SU-DHL-6 (cell line): ENCODE data around the gene SMIM11.

ENCODE experiments used
- H2AFZ ChIP-seq: fragments of 200-600 bp; sonication (generic); 2 replicates; pipeline ENCODE4 v1.6.1; 2014; ENCODE audit warnings: low read depth, mild to moderate bottlenecking, moderate library complexity, mixed read lengths, antibody characterized with exemption, low read length; ENCODE audit not compliant: severe bottlenecking
- H3F3A ChIP-seq: fragments of 200-600 bp; shearing (Covaris generic); 2 replicates; pipeline ENCODE4 v1.6.0; 2016; ENCODE audit warnings: antibody characterized with exemption, mild to moderate bottlenecking; ENCODE audit not compliant: insufficient read depth
- H3K27ac ChIP-seq: fragments of 200-600 bp; sonication (generic); 2 replicates; pipeline ENCODE4 v1.5.1; 2016; ENCODE audit warnings: low read depth, mild to moderate bottlenecking, low read length, moderate library complexity, mixed read lengths
- H3K27me3 ChIP-seq: fragments of 200-600 bp; sonication (generic), shearing (Covaris generic); 2 replicates; pipeline ENCODE4 v1.6.0; 2014; ENCODE audit warnings: mild to moderate bottlenecking, low read length
- H3K36me3 ChIP-seq: fragments of 200-600 bp; sonication (generic); 2 replicates; pipeline ENCODE4 v1.6.1; 2014; ENCODE audit warnings: mild to moderate bottlenecking, low read length, mixed read lengths
- H3K4me2 ChIP-seq: fragments of 300-600, 200-600 bp; shearing (Covaris generic), sonication (generic); 2 replicates; pipeline ENCODE4 v1.6.0; 2014; ENCODE audit warnings: low read length, low read depth, mild to moderate bottlenecking; ENCODE audit not compliant: poor library complexity, severe bottlenecking
- H3K4me3 ChIP-seq: fragments of 200-600 bp; sonication (generic); 2 replicates; pipeline ENCODE4 v1.5.1; 2014; ENCODE audit warnings: antibody characterized with exemption, low read length, mild to moderate bottlenecking, mixed read lengths; ENCODE audit not compliant: insufficient read depth, poor library complexity, severe bottlenecking
- H3K79me2 ChIP-seq: fragments of 200-600 bp; sonication (generic); 2 replicates; pipeline ENCODE4 v1.6.1; 2014; ENCODE audit warnings: mild to moderate bottlenecking, low read length, moderate library complexity; ENCODE audit not compliant: insufficient read depth
- H3K9ac ChIP-seq: fragments of 200-600 bp; sonication (generic); 2 replicates; pipeline ENCODE4 v1.7.0; 2014; ENCODE audit warnings: mild to moderate bottlenecking, low read length
- H3K9me2 ChIP-seq: fragments of 200-600 bp; sonication (generic); replicated peaks from 2 replicates; pipeline ENCODE4 v1.6.1; 2014; ENCODE audit warnings: low read length; ENCODE audit not compliant: insufficient read depth
- H3K9me3 ChIP-seq: fragments of 200-600 bp; sonication (generic); 2 replicates; pipeline ENCODE4 v1.6.1; 2014; ENCODE audit warnings: low read length, mixed read lengths; ENCODE audit not compliant: insufficient read depth
- H4K20me1 ChIP-seq: fragments of 200-600 bp; sonication (generic); 2 replicates; pipeline ENCODE4 v1.6.1; 2014; ENCODE audit warnings: low read depth, mild to moderate bottlenecking, antibody characterized with exemption, low read length, moderate library complexity, mixed read lengths
- CTCF ChIP-seq: fragments of 200-600 bp; sonication (generic); IDR thresholded peaks from one replicate; pipeline ENCODE4 v1.5.1; 2017; ENCODE audit warnings: antibody characterized with exemption, mild to moderate bottlenecking, low read length, moderate library complexity; ENCODE audit not compliant: insufficient read depth, poor library complexity, severe bottlenecking
- EZH2phosphoT487 ChIP-seq: fragments of 200-600 bp; sonication (generic), shearing (Covaris generic); conservative IDR thresholded peaks from 2 replicates; pipeline ENCODE4 v1.6.1; 2018; ENCODE audit warnings: mild to moderate bottlenecking, antibody characterized with exemption, low read length, moderate library complexity, mixed read lengths

Gene SMIM11

GRCh38 chr21:34345892-34346291, 29.4 kb upstream of the SMIM11 start:
- H2AFZ ChIP-seq: no peak overlapping the region
- H3K4me2 ChIP-seq: no peak overlapping the region
- H3K79me2 ChIP-seq: no peaks in the 10 kb centered on the region
- H3F3A ChIP-seq: no peaks in the 10 kb centered on the region
- TF ChIP-seq CTCF (no peak), EZH2phosphoT487 (no peak)
- H4K20me1 ChIP-seq: no peaks in the 10 kb centered on the region
- no peaks in the 10 kb centered on the region for H3K36me3 ChIP-seq
- H3K9me3 ChIP-seq: no peaks in the 10 kb centered on the region
- no peaks in the 10 kb centered on the region for H3K27me3 ChIP-seq
- no peaks in the 10 kb centered on the region for H3K9me2 ChIP-seq
- no peak overlapping the region for H3K9ac ChIP-seq
- H3K4me3 ChIP-seq: no peak overlapping the region
- H3K27ac ChIP-seq: no peak overlapping the region

GRCh38 chr21:34348890-34349519, 26.3 kb upstream of the SMIM11 start:
- no peak overlapping the region for H3K27ac ChIP-seq
- no peaks in the 10 kb centered on the region for H3K79me2 ChIP-seq
- no peaks in the 10 kb centered on the region for H3F3A ChIP-seq
- no peaks in the 10 kb centered on the region for H3K27me3 ChIP-seq
- no peak overlapping the region for H3K9ac ChIP-seq
- no peaks in the 10 kb centered on the region for H3K36me3 ChIP-seq
- H4K20me1 ChIP-seq: no peaks in the 10 kb centered on the region
- no peak overlapping the region for H3K4me3 ChIP-seq
- H2AFZ ChIP-seq: no peak overlapping the region
- no peak overlapping the region for H3K4me2 ChIP-seq
- no peaks in the 10 kb centered on the region for H3K9me2 ChIP-seq
- H3K9me3 ChIP-seq: no peaks in the 10 kb centered on the region
- no peak for TF ChIP-seq EZH2phosphoT487

- TF ChIP-seq CTCF (peak; percentile 54), EZH2phosphoT487 (no peak)
- Histone ChIP-seq H3F3A (no peaks in the 10 kb centered on the region), H4K20me1 (no peaks in the 10 kb centered on the region), H3K9ac (no peak overlapping the region), H3K9me2 (no peaks in the 10 kb centered on the region), H2AFZ (no peak overlapping the region), H3K27ac (no peak overlapping the region), H3K4me3 (no peak overlapping the region), H3K36me3 (no peaks in the 10 kb centered on the region), H3K79me2 (no peaks in the 10 kb centered on the region), H3K27me3 (no peaks in the 10 kb centered on the region), H3K9me3 (no peaks in the 10 kb centered on the region), H3K4me2 (no peak overlapping the region)
Measured at GRCh38 chr21:34351786-34352241, 23.5 kb upstream of the SMIM11 start.

- H2AFZ ChIP-seq: no peak overlapping the region
- H3K79me2 ChIP-seq: no peaks in the 10 kb centered on the region
- no peak overlapping the region for H3K27ac ChIP-seq
- no peaks in the 10 kb centered on the region for H3K27me3 ChIP-seq
- no peaks in the 10 kb centered on the region for H4K20me1 ChIP-seq
- H3K9me2 ChIP-seq: no peaks in the 10 kb centered on the region
- H3K4me3 ChIP-seq: no peak overlapping the region
- no peak overlapping the region for H3K4me2 ChIP-seq
- no peaks in the 10 kb centered on the region for H3F3A ChIP-seq
- TF ChIP-seq CTCF (no peak), EZH2phosphoT487 (no peak)
- no peaks in the 10 kb centered on the region for H3K9me3 ChIP-seq
- H3K36me3 ChIP-seq: no peaks in the 10 kb centered on the region
- no peak overlapping the region for H3K9ac ChIP-seq
Measured at GRCh38 chr21:34352556-34352955, 22.8 kb upstream of the SMIM11 start.
